Stomach smooth muscle (tissue), 2 donors: ENCODE measurements around the gene ADORA2B.

ENCODE experiments used
- H3K27ac ChIP-seq: one replicate; pipeline ENCODE4 v1.7.0; 2013; ENCODE audit warnings: mild to moderate bottlenecking, low read length, inconsistent platforms
- H3K27me3 ChIP-seq, 2 donors: one replicate each; pipeline ENCODE4 v1.7.0; 2013; ENCODE audit warnings: low read length in 2 of 2; ENCODE audit not compliant: insufficient read depth in 2 of 2, control insufficient read depth in 1 of 2
- H3K36me3 ChIP-seq, 2 donors: one replicate each; pipeline ENCODE4 v1.7.0; 2013; ENCODE audit warnings: low read length in 2 of 2; ENCODE audit not compliant: control insufficient read depth in 2 of 2, insufficient read depth in 2 of 2
- H3K4me1 ChIP-seq: one replicate; pipeline ENCODE4 v1.7.0; 2013; ENCODE audit warnings: low read length; ENCODE audit not compliant: control insufficient read depth, insufficient read depth
- H3K4me3 ChIP-seq, 2 donors: one replicate each; pipeline ENCODE4 v1.7.0; 2013; ENCODE audit warnings: low read length in 2 of 2
- H3K9ac ChIP-seq, 2 donors: one replicate each; pipeline ENCODE4 v1.7.0; 2013; ENCODE audit warnings: low read length in 2 of 2, mild to moderate bottlenecking in 1 of 2
- H3K9me3 ChIP-seq, 2 donors: one replicate each; pipeline ENCODE4 v1.7.0; 2013; ENCODE audit warnings: low read length in 2 of 2; ENCODE audit not compliant: control insufficient read depth in 2 of 2
- donor health status: healthy.
- donor health status: Pancreatic carcinoma.

Gene ADORA2B

GRCh38 chr17:15981646-15982580 is 37.0 kb downstream of the ADORA2B start:
- Histone ChIP-seq H3K9ac (no peak overlapping the region), H3K9me3 (no peaks in the 10 kb centered on the region), H3K36me3 (peaks cover 29 to 36% of the 10 kb centered on the region in 2 donors), H3K27me3 (no peaks in the 10 kb centered on the region), H3K27ac (no peak overlapping the region), H3K4me1 (no peaks in the 10 kb centered on the region), H3K4me3 (no peak overlapping the region)

DNA sequence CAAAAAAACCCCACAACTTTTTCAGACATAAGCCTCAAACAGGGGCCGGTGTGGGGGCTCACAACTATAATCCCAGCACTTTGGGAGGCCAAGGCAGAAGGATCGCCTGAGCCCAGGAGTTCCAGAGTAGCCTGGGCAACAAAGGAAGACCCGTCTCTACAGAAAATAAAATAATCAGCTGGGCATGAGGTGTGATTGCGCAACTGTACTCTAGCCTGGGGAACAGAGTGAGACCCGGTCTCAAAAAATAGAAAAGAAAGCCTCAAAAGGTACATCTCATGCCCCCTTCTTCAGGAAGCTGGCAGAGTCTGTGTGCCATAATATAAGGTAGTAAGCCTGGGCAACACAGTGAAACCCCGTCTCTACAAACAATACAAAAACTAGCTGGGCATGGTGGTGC is 51.4 kb downstream of the ADORA2B start:
- no peak overlapping the region for H3K27ac ChIP-seq
- H3K4me3 ChIP-seq, result no peak overlapping the region
- H3K4me1 ChIP-seq, result peaks cover 11% of the 10 kb centered on the region
- no peak overlapping the region for H3K9ac ChIP-seq
- H3K36me3 ChIP-seq, result peaks cover 0 to 4% of the 10 kb centered on the region in 2 donors
- H3K9me3 ChIP-seq, result no peaks in the 10 kb centered on the region
- H3K27me3 ChIP-seq, result no peaks in the 10 kb centered on the region

- no peaks in the 10 kb centered on the region for H3K9me3 ChIP-seq
- peaks cover 11% of the 10 kb centered on the region for H3K4me1 ChIP-seq
- H3K27ac ChIP-seq, result no peak overlapping the region
- peaks cover 11% of the 10 kb centered on the region in 2 donors for H3K36me3 ChIP-seq
- no peak overlapping the region for H3K4me3 ChIP-seq
- H3K9ac ChIP-seq, result no peak overlapping the region
- H3K27me3 ChIP-seq, result no peaks in the 10 kb centered on the region
These were observed 53.2 kb downstream of the ADORA2B start for GRCh38 chr17:15998031-15998562.

GRCh38 chr17:15999141-15999973 is 54.4 kb downstream of the ADORA2B start, which contains the start of the genes TTC19 and ZSWIM7:
TTC19 (plus strand) TSS chr17:15999824; CDS start chr17:15999849, 25 bp downstream.
ZSWIM7 (minus strand) TSS chr17:15999704; CDS start chr17:15999594, 110 bp downstream.
- Histone ChIP-seq H3K9ac (peak within 1 kb of the TSS; percentile 85 to 86), H3K36me3 (peaks cover 21% of the 10 kb centered on the region in 2 donors), H3K9me3 (no peaks in the 10 kb centered on the region), H3K27me3 (no peaks in the 10 kb centered on the region), H3K27ac (peak within 1 kb of the TSS; percentile 91), H3K4me1 (peaks cover 11% of the 10 kb centered on the region), H3K4me3 (peak within 1 kb of the TSS; percentile 86 to 88)

GRCh38 chr17:15999974-16000827 is 55.3 kb downstream of the ADORA2B start:
- Histone ChIP-seq H3K36me3 (peaks cover 27 to 29% of the 10 kb centered on the region in 2 donors), H3K27ac (peak overlapping the region; percentile 91), H3K9me3 (no peaks in the 10 kb centered on the region), H3K4me3 (peak overlapping the region; percentile 86 to 88), H3K9ac (peak overlapping the region; percentile 85 to 86), H3K27me3 (no peaks in the 10 kb centered on the region), H3K4me1 (peaks cover 11% of the 10 kb centered on the region)

DNA sequence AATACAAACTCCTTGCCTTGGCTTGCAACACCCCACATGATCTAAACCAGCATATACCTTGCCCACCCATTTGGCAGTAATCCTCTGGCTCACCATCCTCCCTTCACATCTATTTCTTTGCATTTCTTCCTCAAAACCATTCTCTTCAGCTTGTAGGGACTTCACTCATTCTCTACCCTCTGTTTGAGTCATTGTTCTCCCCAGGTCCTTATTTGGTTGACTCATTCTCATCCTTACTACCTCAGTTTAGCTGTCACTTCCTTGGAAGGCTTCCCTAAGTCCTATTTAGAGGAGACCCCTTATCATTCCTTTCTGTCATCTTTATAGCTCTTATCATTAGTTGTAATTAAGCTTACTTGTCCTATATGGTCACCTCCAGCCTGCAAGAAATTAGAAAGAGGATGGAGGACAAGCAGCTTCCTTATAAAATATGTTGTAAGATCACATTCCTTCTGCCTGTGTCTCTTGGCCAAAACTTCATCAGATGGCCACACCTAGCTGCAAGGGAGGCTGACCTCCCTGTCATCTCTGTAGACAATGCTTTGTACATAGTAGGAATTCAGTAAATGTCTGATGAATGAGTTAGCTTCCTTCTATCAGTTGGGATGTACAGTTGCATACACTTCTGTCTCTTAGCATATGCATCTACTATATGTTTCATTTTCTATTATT is 56.4 kb downstream of the ADORA2B start:
- Histone ChIP-seq H3K9ac (no peak overlapping the region), H3K4me3 (peak overlapping the region in 1 of 2 donors; percentile 86), H3K36me3 (peaks cover 35 to 38% of the 10 kb centered on the region in 2 donors), H3K27me3 (no peaks in the 10 kb centered on the region), H3K27ac (no peak overlapping the region), H3K9me3 (no peaks in the 10 kb centered on the region), H3K4me1 (peaks cover 11% of the 10 kb centered on the region)

DNA sequence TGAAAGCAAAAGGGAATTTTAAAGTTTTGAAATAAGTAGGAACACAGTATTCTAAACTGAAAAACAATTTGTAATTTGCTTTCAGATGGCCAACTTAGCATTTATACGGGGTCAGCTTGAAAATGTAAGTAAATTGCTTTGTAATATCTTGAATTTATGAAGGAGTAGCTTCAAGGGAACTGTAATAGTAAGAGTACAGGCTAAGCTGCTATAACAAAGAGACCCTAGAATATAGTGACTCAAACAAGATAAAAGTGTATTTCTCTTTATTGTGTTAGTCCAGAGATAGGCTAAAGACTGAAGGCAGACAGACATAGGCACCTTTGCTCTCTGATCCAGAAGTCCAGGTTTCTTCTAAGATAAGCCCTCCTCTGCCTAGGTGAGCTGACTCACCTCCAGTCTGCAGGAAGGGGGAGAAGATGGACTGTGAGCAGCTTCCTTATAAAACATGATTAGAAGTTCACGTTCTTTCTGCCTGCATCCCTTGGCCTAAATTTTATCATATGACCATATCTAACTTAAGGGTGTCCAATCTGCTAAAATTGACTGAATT is 57.9 kb downstream of the ADORA2B start:
- Histone ChIP-seq H3K4me3 (no peak overlapping the region), H3K4me1 (peaks cover 11% of the 10 kb centered on the region), H3K27me3 (no peaks in the 10 kb centered on the region), H3K27ac (no peak overlapping the region), H3K9me3 (no peaks in the 10 kb centered on the region), H3K36me3 (peaks cover 44 to 46% of the 10 kb centered on the region in 2 donors), H3K9ac (no peak overlapping the region)

DNA sequence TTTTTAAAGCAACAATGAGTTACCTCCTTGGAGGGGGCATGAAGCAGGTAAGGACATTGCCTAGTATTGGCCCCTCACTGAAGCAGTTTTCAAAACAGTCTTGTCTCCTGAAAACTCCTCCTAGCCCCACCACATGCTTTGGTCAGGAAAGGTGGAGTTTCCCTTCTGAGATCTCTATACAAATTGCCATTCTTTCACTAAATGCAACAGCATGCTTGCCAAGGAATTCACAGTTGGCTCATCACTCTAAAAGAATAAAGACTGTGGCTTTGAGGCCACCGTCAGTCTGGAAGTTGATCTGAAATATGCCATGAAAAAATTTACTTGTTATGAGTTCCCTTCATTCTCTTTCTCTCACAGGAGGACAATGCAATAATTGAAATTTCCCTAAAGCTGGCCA is 58.9 kb downstream of the ADORA2B start:
- H3K27ac ChIP-seq, result no peak overlapping the region
- H3K27me3 ChIP-seq, result no peaks in the 10 kb centered on the region
- no peak overlapping the region for H3K4me3 ChIP-seq
- no peaks in the 10 kb centered on the region for H3K9me3 ChIP-seq
- no peak overlapping the region for H3K9ac ChIP-seq
- peaks cover 10% of the 10 kb centered on the region for H3K4me1 ChIP-seq
- peaks cover 51 to 56% of the 10 kb centered on the region in 2 donors for H3K36me3 ChIP-seq

DNA sequence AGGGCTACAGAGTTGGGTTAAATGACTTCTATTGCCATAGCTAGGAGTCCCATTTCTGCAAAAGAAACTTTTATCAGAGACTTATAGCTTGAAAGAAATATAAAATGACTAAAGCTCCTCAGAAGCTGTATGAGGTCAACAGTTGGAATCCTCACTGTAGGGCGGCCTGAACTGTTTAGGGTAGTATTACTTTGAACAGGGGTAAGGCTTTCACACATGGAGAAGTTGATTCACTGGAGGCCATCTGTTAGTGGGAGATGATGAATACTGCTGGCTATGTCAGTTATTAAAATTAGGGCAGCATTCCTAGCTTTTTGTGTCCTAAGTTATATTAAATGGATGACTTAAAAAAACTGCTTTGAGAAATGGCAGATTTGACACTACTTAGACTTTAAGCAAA is 60.7 kb downstream of the ADORA2B start:
- H3K36me3 ChIP-seq, result peaks cover 51 to 61% of the 10 kb centered on the region in 2 donors
- no peaks in the 10 kb centered on the region for H3K27me3 ChIP-seq
- no peaks in the 10 kb centered on the region for H3K9me3 ChIP-seq
- H3K4me3 ChIP-seq, result no peak overlapping the region
- H3K27ac ChIP-seq, result no peak overlapping the region
- no peak overlapping the region for H3K9ac ChIP-seq
- H3K4me1 ChIP-seq, result peaks cover 4% of the 10 kb centered on the region
